GM12864 (cell line): ENCODE data around the gene TAS1R1.

ENCODE experiments used
- DNase-seq: peaks from one replicate; pipeline ENCODE4 v3.0.0-alpha.2; 2011; ENCODE audit warnings: low read depth
- H3K4me3 ChIP-seq: 2 replicates; pipeline ENCODE4 v1.5.1; 2011; ENCODE audit warnings: mild to moderate bottlenecking, low read depth, low read length, control low read depth
- TF ChIP-seq, protein P1 (sequence below): IDR thresholded peaks from 2 replicates; pipeline ENCODE4 v1.5.1; 2011; ENCODE audit warnings: low read depth, mild to moderate bottlenecking, moderate library complexity, low read length, control low read depth, inconsistent platforms; ENCODE audit errors: missing control alignments

The TAS1R1 gene

DNA sequence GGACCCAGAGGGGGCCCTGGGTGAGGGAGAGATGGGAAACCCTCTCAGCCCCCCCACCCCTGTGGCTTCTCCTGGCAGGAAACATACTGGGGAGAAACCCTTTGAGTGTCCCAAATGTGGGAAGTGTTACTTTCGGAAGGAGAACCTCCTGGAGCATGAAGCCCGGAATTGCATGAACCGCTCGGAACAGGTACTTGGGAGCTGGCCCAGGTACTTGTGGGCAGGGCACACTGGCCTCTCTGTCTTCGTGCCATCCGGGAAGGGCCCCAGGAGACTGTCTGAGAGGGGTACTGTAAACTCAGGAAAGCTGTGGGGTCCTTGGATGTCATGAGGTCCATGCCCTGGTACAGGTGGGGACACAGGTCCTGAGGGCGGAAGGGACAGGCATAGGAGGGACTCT lies 30.7 kb downstream of the TAS1R1 start:
- no peak for DNase-seq
- no peak overlapping the region for H3K4me3 ChIP-seq
- TF ChIP-seq, protein P1, sequence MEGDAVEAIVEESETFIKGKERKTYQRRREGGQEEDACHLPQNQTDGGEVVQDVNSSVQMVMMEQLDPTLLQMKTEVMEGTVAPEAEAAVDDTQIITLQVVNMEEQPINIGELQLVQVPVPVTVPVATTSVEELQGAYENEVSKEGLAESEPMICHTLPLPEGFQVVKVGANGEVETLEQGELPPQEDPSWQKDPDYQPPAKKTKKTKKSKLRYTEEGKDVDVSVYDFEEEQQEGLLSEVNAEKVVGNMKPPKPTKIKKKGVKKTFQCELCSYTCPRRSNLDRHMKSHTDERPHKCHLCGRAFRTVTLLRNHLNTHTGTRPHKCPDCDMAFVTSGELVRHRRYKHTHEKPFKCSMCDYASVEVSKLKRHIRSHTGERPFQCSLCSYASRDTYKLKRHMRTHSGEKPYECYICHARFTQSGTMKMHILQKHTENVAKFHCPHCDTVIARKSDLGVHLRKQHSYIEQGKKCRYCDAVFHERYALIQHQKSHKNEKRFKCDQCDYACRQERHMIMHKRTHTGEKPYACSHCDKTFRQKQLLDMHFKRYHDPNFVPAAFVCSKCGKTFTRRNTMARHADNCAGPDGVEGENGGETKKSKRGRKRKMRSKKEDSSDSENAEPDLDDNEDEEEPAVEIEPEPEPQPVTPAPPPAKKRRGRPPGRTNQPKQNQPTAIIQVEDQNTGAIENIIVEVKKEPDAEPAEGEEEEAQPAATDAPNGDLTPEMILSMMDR = no peak

DNA sequence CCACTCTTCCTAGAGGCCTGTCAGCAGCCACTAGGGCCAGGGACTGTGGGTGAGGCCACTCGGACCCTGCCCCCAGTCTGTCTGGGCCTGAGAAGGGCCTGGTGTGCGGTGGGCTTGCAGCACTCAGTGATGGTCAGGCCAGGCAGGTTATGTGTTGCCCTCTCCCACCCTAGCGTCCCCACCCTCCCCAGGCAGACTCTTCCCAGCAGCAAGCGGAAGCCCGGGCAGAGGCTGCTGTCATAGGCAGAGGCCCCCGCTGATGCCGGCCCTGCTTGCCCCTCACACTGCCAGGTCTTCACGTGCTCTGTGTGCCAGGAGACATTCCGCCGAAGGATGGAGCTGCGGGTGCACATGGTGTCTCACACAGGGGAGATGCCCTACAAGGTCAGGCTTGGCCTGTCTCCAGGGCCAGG lies 31.3 kb downstream of the TAS1R1 start:
- H3K4me3 ChIP-seq = no peak overlapping the region
- no peak for DNase-seq
- TF ChIP-seq, protein P1 = no peak

DNA sequence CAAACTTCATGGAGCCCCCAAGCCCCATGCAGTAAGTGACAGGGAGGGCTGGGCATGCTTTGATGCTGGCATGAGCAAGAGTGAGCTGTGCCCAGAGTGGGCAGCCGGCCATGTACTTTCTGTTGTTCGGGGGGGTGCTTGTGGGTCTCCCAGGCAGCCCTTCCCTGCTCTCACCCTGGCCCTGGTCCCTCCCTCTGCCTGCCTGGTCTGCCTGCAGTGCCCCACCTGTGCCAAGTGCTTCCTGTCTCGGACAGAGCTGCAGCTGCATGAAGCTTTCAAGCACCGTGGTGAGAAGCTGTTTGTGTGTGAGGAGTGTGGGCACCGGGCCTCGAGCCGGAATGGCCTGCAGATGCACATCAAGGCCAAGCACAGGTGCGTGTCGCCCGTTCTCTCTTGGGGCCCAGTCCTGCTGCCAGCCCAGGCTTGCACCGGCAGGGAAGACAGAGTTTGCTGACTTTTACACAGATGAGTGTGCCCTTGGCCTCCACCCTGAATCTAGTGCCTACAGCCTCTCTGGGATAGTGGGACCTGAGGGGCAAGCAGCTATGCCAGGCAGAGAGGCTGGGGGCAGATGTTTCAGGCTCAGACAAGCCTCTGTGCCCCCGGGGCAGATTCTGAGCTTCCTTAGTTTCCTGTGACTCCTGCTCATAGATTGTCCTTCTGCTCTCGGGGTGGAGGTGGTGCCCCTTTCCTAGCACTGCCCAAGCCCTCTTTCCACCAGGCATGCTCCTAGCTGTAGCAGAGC lies 32.3 kb downstream of the TAS1R1 start:
- no peak for DNase-seq

DNA sequence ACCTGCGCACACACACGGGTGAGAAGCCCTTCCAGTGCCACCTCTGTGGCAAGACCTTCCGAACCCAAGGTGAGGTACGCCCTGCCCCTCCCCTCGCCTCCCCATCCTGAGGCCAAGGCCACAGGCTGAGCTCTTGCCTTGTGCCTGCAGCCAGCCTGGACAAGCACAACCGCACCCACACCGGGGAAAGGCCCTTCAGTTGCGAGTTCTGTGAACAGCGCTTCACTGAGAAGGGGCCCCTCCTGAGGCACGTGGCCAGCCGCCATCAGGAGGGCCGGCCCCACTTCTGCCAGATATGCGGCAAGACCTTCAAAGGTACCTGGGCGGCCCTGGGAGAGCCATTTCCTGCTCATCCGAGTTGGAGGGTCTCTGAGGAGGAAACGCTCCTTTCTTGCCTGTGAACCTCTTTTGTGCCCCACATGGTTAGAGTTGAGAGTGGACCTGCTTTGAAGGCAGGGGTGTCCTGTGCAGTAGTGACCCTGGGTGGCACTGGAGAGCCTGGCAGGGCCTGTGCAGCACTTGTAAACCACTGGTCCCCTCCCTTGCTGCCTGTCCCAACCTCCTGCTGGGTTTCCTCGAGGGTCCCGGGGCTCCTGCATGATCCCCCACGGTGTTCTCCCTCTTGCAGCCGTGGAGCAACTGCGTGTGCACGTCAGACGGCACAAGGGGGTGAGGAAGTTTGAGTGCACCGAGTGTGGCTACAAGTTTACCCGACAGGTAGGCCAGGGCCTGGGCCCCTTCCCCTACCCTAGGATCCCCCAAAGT lies 33.2 kb downstream of the TAS1R1 start:
- TF ChIP-seq, protein P1 = no peak
- no peak for DNase-seq
- no peak overlapping the region for H3K4me3 ChIP-seq

More for the DNA sequence above, 32.3 kb downstream of the TAS1R1 start:
- H3K4me3 ChIP-seq = no peak overlapping the region
- TF ChIP-seq, protein P1 = no peak

DNA sequence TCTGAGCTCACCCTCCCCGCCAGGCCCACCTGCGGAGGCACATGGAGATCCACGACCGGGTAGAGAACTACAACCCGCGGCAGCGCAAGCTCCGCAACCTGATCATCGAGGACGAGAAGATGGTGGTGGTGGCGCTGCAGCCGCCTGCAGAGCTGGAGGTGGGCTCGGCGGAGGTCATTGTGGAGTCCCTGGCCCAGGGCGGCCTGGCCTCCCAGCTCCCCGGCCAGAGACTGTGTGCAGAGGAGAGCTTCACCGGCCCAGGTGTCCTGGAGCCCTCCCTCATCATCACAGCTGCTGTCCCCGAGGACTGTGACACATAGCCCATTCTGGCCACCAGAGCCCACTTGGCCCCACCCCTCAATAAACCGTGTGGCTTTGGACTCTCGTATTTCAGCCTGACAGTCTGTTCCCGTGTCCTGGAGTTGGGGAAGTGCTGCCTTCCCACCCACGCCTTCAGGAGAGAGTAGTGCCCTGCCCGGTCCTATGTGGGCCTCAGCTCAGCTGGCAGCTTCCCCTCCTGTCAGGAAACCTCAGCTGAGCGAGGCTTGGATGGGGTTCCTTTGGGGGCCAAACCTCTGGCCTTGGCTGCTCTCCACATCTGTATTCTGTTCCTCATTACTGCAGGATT lies 33.9 kb downstream of the TAS1R1 start:
- no peak overlapping the region for H3K4me3 ChIP-seq
- no peak for DNase-seq
- TF ChIP-seq, protein P1 = no peak

DNA sequence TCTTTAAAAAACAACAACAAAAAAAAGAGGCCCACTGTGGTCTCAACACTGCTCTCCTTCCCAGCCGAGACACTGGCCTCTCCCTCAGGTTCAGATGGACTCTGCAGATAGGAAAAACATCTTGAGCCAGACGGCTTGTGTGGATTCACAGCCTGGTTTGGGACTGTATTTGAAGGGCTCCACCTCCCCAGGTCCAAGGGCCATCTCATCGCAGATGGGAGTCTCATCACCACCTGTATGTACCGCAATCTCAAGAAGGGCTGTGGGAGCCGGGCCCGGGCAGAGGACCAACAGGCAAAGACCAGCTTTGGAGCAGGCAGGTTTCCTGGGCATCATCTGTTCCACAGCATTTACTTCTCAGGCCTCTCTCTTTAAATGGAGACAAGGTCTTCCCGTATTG lies 34.9 kb downstream of the TAS1R1 start:
- TF ChIP-seq, protein P1 = no peak
- H3K4me3 ChIP-seq = no peak overlapping the region
- DNase-seq = no peak
